Fibroblast of skin of abdomen (primary cell): ENCODE results near the gene CNBD2.
"Not testable (repeated sequence)": the region's sequence is repeated elsewhere in the genome, so short reads cannot be mapped to it uniquely, and the experiment has no call there.

Source experiments
- DNase-seq: peaks from one replicate; pipeline ENCODE4 v3.0.0-alpha.2; 2013

Gene CNBD2

DNA sequence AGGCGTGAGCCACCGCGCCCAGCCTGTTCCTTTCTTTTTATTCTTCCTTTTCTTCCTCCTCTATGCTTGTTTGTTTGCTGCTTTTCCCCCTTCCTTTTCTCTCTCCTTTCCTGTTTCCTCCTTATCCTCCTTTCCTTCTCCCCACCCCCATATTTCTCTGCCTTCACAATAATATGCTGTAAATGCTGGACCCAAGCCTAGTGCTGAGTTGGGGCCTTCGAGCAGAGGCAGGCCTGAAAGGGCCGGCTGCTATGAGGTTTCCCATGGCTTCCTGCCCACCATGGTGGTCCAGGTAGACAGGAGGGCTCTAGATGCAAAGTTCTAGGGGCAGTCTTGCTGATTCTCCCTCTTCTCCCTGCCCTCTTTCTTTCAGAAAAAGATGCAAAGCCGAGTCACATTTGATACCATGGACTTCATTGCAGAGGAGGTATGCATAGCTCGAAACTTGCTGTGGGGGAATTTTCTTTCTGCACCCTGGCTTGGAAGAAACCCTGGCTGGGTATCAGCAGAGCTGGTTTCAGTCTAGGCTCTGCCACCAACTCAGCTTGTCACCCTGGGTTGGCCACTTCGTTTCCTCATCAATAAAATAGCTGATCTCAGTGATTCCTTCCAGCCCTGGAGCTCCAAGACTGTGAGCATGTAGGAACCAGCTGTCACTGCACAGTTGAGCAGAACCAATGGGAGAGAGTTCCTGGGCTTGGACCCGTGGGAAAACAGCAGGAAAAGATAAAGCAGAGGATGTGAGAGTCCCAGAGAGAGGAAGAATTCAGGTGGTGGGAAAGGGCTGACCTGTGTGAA lies 7.4 kb downstream of the CNBD2 start:
- DNase-seq, result no peak

- DNase-seq, result peak; percentile 9
Measured at GRCh38 chr20:35978041-35978513, 9.7 kb downstream of the CNBD2 start.

GRCh38 chr20:35979544-35979943 lies 11.2 kb downstream of the CNBD2 start:
- no peak for DNase-seq

DNA sequence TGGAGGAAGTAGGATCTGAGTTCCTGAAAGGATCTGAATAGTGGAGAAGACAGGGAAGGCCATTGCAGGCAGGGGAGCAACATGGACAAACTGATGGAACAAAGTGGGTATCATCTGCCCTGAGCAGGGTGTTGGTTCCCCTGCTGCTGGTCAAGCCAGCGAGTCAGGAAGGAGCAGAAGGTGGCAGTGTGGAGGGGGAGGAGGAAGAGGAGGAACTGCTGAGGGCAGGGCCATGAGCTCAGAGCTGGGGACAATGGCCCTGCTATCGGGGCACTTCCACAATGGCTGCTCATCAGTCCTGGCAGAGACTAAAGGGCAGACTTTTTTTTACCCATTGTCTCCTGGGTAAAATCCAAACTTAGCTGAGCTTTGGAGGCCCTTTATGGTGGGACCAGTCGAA lies 13.6 kb downstream of the CNBD2 start:
- DNase-seq, result no peak

DNA sequence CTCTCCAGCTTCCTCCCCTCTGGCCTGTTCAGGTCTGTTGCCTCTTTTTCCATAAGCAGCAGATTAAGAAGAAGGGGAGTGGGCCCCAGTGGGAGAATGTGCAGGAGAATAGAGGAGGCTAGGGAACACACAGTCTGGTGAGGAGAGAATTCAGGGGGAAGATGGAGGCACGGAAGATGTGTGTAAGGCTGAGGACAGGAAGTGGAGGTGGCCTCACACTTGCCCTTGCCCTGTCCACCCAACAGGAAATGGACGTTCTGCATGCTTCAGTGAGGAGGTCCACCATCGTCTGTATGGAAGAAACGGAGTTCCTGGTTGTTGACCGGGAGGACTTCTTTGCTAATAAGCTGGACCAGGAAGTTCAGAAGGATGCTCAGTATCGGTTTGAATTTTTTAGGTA lies 16.0 kb downstream of the CNBD2 start:
- no peak for DNase-seq

- no peak for DNase-seq
Measured at GRCh38 chr20:35985806-35986205, 17.4 kb downstream of the CNBD2 start.

DNA sequence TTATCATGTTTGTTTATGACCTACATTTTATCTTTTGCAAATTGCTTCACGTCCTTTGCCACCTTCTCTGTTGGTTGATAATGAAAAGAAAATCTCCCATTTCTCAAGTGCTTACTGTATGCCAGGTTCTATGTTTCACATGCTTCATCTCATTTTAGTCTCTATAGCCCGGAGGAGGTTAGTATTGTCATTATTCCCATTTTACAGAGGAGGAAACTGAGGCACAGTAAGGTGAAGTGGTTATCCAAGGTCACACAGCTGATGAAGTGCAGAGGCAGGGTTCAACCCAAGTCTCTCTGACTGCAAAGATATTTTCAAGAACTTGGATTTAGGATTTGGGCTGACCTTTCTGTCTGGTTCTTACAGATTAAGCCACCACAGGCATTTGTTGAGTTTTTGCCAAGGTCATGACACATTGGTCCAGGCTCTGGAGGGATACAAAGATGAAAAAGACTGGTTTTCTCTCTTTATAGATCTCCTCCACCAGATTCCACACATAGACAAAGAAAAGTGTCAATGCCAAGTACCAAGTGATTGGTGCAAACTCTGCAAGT lies 20.6 kb downstream of the CNBD2 start:
- peak; percentile 10 for DNase-seq

DNA sequence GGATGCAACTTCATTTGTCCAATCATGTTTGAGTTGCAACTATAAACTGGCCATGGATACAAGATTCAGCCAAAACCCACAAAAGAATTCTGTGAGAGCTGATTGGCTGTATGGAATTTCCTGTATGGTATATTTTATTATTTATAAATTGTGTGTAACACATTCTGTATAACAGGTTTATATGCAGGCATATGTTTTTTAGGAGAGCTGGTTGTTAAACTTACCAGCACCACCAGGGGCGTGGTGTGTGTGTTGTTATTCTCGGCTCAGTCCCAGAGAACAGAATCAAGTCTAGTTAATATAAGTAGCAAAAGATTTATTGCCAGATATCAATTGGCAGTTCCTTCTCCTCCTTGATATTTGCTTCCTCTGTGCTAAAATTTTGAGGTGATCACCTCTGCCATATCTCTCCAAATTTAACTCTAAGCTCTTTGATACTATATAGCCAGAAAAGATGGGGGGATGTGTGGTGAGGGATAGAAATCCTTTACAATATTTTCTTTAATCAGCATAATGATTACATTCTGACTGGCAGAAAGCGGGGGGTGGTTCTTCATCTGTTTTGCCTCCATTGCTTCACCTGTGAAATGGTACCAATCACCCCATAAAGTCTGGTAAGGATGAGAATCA lies 22.9 kb downstream of the CNBD2 start:
- DNase-seq, result peak; percentile 8

- DNase-seq, result peak; percentile 58
Measured at GRCh38 chr20:35992713-35993335, 24.4 kb downstream of the CNBD2 start.

DNA sequence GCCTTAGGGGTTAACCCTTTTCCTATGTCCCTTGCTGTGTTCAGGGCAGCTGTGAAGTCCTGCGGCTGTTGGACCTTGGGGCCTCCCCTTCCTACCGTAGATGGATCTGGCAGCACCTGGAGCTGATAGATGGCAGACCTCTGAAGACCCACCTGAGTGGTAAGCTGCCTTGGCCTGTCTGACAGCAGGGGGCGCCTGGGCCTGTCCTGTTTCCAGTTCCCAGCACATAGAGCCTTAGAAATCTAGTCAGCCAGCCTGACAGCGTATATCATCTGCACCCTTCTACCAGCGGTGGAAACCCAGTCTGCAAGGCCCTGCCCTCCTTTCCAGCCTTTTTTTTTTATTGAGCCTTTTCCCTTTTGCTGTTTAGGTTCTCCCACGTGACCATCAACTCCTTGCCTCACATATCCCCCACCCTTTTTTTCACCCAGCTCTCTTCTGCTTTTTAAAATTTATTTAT lies 26.6 kb downstream of the CNBD2 start:
- DNase-seq, result peak; percentile 71

DNA sequence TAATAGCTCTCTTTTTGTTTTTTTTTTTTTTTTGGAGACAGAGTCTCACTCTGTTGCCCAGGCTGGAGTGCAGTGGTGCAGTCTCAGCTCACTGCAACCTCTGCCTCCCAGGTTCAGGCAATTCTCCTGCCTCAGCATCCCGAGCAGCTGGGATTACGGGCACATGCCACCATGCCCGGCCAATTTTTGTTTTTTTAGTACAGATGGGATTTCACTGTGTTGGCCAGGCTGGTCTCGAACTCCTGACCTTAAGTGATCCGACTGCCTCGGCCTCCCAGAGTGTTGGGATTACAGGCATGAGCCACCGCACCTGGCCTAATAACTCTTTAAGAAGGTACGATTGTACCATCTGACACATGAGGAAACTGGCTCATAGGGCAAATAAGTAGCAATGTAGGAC lies 28.1 kb downstream of the CNBD2 start:
- DNase-seq, result not testable (repeated sequence)

DNA sequence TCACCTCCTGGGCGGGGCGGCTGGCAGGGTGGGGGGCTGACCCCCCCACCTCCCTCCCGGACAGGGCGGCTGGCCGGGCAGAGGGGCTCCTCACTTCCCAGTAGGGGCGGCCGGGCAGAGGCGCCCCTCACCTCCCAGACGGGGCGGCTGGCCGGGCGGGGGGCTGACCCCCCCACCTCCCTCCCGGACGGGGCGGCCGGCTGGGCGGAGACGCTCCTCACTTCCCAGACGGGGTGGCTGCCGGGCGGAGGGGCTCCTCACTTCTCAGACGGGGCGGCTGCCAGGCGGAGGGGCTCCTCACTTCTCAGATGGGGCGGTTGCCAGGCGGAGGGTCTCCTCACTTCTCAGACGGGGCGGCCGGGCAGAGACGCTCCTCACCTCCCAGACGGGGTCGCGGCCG lies 32.9 kb downstream of the CNBD2 start:
- not testable (repeated sequence) for DNase-seq

- DNase-seq, result no peak
Measured at GRCh38 chr20:36002855-36003254, 34.5 kb downstream of the CNBD2 start.

- DNase-seq, result no peak
Measured at GRCh38 chr20:36004045-36004444, 35.7 kb downstream of the CNBD2 start.

DNA sequence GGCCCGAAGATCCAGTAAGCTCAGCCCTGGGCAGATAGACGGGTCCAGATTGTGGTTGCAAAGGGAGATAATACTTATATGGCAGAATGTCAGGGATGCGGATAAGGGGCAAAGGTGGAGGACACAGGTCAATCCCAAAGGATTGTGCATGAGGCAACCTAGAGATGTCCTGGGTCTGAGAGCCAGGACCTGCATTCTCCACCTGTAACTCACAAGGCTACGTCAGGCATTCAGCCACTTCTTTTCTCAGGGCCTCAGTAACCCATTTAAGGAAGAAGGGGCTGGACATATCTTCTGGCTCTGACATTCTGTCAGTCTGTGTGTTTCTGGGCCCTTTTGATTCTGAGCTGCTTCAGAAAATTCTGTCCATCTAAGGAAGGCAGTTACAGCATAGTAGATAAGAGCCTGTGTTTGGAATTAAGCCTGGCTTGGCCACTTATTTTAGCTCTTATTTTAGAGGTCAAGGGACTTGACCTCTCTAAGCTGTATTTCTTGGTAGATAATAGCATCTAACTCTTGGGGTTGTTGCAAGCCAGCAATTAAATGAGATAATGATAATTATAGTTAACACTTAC lies 40.2 kb downstream of the CNBD2 start:
- no peak for DNase-seq

DNA sequence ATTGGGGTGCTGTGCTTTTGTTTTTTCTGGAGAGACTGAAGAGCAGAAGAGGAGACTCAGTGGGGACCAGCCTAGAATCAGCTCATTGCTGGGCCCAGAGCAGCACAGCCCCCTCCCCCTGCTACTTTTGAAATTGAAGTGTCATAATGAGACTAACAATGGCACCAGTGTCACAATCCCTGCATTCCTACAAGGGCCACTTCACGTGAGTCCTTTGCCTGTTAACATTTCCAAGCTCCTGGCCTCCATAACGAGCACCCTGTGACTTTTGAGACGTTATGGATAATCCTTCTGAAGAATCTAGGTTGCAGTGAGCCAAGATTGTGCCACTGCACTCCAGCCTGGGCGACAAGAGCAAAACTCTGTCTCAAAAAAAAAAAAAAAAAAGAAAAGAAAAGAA lies 41.7 kb downstream of the CNBD2 start:
- DNase-seq, result no peak

DNA sequence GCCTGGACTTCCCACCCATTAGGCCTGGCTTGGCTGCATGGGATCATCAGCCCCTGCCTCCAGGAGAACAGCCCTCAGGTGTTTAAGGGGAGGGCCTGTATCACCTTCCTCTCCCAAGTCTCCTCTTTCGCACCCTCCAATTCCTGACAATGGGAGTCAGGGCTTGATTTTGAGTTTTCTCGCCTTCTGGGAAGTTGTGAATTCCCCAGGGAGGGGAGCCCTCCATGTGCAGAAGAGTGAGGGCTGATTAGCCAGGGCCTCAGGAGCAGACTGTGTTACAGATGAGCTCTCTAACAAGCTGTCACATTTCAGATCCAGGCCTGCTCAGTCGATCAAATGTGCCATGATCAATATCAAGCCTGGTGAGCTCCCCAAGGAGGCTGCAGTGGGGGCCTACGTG lies 42.4 kb downstream of the CNBD2 start:
- DNase-seq, result no peak

DNA sequence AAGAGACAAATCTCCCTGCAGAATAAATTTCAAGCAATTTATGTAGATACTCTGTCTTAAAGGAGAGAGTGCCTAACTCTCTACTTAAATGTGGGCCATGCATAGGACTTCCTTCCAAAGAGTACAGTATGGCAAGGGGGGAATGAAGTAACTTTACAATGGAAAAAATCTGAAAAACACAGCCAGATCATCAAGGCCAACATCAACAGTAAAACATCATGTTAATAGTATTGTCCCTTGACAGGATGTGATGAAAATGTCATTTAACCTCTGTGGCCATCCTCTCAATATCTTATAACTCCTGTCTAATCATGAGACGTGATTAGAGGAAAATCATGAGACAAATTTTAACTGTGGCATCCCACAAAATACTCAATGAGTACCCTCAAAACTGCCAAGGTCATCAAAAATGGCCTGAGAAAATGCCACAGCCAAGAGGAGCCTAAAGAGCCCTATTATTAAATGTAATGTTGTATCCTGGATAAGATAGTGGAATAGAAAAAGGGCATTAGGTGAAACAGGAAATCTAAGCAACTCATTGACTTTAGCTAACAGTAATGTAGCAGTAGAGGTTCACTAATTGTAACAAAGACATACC lies 47.5 kb downstream of the CNBD2 start:
- no peak for DNase-seq

DNA sequence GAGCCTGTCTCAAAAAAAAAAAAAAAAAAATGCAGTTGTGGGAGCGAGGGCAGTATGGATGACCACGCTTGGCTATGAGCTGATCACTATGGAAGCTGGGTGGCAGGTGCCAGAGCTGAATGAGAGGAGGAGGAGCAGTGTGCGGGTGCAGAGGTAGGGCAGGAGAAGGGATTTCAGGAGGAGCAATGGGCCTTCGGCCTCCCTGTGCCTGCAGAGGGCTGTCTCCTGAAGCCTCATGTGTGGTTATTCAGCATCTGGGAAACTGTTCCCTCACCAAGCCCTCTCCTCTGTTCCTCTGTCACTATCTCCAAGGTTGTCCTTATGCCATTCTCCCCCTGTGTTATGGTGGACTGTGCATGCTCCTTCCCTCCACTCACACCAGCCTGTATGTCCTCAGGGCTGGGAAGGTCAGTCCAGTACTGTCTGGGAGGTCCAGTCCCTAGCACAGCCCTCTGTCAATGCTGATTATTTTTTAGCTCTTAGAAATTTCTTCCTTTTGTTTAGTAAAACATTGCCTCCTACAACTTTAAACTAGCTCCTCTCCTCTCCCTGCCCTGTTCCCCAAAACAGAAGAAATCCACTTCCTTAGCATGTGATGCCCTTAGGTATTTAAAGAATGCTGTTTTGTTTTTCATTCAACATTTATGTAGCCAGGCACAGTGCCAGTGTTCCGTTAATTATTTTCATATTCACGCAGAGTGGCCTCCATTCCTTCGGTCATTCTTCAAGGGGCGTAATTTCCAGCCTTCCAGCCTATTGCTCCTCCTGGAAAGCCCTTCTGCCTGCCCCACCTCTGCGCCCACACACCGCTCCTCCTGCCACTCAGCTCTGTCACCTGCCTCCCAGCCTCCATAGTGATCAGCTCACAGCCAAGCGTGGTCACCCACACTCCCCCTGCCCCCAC lies 48.9 kb downstream of the CNBD2 start:
- DNase-seq, result peak; percentile 85

DNA sequence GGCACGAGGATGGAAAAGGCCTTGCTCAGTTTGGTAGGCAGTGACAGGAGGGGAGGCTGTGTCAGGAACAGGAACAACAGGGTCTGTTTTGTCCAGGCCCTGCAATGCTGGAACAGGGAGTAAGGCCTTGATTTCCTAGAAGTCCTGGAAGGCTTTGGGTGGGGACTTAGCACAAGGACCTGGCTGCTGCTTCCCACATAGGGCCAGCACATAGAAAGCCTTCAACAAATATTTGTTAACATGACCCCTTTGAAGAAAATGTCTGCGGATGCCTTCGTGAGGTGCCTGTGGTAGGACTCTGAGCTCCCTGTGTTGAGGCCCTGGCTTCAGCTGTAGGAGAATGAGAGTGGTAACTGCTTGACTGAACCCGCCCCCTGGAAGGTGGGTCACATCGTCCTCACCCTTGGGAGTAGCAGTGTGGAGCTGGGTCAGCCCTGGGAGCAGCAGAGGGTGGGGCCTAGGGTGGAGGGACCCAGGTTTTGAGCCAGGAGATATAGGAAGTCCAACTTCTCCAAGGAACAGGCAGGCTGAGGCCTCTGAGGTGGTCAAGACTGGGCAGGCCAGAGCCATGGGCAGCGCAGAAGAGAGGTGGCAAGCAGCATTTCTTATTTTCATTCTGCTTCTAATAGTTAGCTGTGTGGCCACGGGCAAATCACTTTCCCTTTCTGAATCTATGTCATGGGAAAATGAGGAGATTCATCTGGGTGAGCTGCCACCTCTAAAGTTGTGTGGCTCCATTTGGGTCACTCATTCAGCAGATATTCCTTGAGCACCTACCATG lies 50.0 kb downstream of the CNBD2 start:
- DNase-seq, result no peak

GRCh38 chr20:36026131-36026530 lies 57.7 kb downstream of the CNBD2 start:
- not testable (repeated sequence) for DNase-seq
